ENCODE measurements around the gene CSH1. TPM values are rescaled to one million over a fixed set of nuclear protein-coding genes. Genes with fewer than 3 reads are reported as not detected.
"Not testable (repeated sequence)": the region's sequence is repeated elsewhere in the genome, so short reads cannot be mapped to it uniquely, and the experiment has no call there.

Gene CSH1
- total and polyA plus RNA-seq, 4 donors = not detected

DNA sequence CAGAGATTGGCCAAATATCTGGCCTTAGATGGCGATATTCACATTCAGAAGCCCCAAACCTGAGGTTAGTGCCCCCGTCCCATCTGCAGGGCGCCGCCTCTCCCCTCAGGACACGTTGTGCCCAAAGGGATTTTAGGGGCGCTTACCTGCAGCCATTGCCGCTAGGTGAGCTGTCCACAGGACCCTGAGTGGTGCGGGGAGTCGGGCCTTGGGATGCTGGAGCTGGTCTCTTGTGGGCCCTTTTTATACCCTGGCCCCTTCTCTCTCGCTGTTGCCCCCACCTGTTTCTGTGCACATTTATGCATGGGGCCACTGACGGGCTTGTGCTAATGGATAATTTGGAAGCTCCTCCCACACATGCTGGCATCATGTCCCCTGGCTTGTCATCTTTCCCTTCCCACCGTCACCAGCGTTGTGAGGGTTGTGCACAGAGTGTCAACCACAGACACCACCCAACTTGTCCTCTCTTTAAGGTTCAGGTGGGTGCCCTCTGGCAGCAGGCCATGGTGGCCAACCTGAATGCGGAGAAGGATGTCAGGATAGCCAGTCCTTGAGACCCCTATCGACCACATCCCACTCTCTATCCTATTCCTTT, 14.8 kb upstream of the CSH1 start, which contains the start of gene CSHL1:
TSS of gene CSHL1 (minus strand) at position 218 of the 595 bp plus-strand sequence. CDS start at position 156, 62 bp downstream.
- Histone ChIP-seq H3K36me3 (ENCODE audit: control insufficient read depth in 4 of 4, insufficient read depth in 4 of 4, low read length in 4 of 4) (no peaks in the 10 kb centered on the region), H3K27me3 (ENCODE audit: control insufficient read depth in 3 of 3, insufficient read depth in 3 of 3, low read length in 2 of 3) (peaks cover 0 to 4% (median 3%) of the 10 kb centered on the region in 3 donors), H3K9me3 (ENCODE audit: control insufficient read depth in 4 of 4, insufficient read depth in 3 of 4, low read length in 3 of 4) (no peaks in the 10 kb centered on the region), H3K9ac (ENCODE audit: insufficient read depth in 1 of 2, low read length in 2 of 2) (no peak within 1 kb of the TSS), H3K27ac (ENCODE audit: low read depth in 1 of 2, low read length in 1 of 2) (no peak within 1 kb of the TSS), H3K4me1 (ENCODE audit: control insufficient read depth in 5 of 5, insufficient read depth in 5 of 5, low read length in 5 of 5) (no peaks in the 10 kb centered on the region), H3K4me3 (no peak within 1 kb of the TSS)
- ATAC-seq (ENCODE audit: insufficient read depth, low FRiP score) (no peak), DNase-seq (no peak)
- 76 to 87% methylated on average over 15 of the region's 15 CpGs for WGBS, 2 donors
- TF ChIP-seq, protein P1, sequence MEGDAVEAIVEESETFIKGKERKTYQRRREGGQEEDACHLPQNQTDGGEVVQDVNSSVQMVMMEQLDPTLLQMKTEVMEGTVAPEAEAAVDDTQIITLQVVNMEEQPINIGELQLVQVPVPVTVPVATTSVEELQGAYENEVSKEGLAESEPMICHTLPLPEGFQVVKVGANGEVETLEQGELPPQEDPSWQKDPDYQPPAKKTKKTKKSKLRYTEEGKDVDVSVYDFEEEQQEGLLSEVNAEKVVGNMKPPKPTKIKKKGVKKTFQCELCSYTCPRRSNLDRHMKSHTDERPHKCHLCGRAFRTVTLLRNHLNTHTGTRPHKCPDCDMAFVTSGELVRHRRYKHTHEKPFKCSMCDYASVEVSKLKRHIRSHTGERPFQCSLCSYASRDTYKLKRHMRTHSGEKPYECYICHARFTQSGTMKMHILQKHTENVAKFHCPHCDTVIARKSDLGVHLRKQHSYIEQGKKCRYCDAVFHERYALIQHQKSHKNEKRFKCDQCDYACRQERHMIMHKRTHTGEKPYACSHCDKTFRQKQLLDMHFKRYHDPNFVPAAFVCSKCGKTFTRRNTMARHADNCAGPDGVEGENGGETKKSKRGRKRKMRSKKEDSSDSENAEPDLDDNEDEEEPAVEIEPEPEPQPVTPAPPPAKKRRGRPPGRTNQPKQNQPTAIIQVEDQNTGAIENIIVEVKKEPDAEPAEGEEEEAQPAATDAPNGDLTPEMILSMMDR (IDR thresholded peaks at IDR 0.05; ENCODE audit: control extremely low read depth, extremely low read depth) = no peak

GRCh38 chr17:63910096-63910495, 13.7 kb upstream of the CSH1 start:
- 81 to 86% methylated on average over 14 of the region's 14 CpGs for WGBS, 2 donors
- H3K36me3 ChIP-seq (ENCODE audit: control insufficient read depth in 4 of 4, insufficient read depth in 4 of 4, low read length in 4 of 4) = no peaks in the 10 kb centered on the region

GRCh38 chr17:63909586-63909985, 13.2 kb upstream of the CSH1 start:
- DNase-seq; H3K36me3 ChIP-seq (ENCODE audit: control insufficient read depth in 4 of 4, insufficient read depth in 4 of 4, low read length in 4 of 4): not testable (repeated sequence)
- WGBS, 2 donors = 93 to 94% methylated on average over 10 of the region's 10 CpGs

More at GRCh38 chr17:63910096-63910495, 13.7 kb upstream of the CSH1 start:
- Histone ChIP-seq H3K27ac (ENCODE audit: low read depth in 1 of 2, low read length in 1 of 2) (no peak overlapping the region), H3K4me1 (ENCODE audit: control insufficient read depth in 5 of 5, insufficient read depth in 5 of 5, low read length in 5 of 5) (no peaks in the 10 kb centered on the region), H3K9ac (ENCODE audit: insufficient read depth in 1 of 2, low read length in 2 of 2) (no peak overlapping the region), H3K27me3 (ENCODE audit: control insufficient read depth in 3 of 3, insufficient read depth in 3 of 3, low read length in 2 of 3) (peaks cover 0 to 4% (median 3%) of the 10 kb centered on the region in 3 donors), H3K9me3 (ENCODE audit: control insufficient read depth in 4 of 4, insufficient read depth in 3 of 4, low read length in 3 of 4) (no peaks in the 10 kb centered on the region), H3K4me3 (no peak overlapping the region)
- no peak for DNase-seq
- TF ChIP-seq, protein P1 (IDR thresholded peaks at IDR 0.05; ENCODE audit: control extremely low read depth, extremely low read depth) = no peak
- ATAC-seq (ENCODE audit: insufficient read depth, low FRiP score) = no peak

DNA sequence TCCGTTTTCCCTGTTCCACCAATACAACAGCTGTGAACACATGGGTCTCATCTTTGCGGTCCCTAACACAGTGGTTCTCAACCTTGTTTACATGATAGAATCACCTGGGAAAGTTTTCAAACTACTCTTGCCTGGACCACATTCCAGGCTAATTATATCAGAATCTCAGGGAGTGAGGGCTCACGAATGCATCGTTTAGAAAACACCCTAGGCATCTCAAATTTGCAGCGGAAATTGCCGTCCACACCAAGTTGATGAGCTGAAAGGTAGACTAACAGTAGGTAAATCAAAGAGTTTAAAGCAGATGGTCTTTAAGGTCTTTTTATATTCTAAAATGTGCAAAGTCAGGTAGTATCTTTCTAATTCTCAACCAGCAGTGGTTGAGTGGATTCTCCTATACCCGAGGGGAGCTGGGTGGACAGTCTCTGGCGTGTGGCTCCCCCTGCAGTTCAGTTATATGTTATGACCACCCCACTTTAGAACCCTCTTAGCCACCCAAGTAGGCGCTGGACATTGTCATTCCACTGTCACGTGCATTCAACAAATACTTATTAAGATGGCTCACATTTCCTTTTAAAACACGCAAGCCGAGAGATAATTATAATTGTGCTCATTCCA, 10.9 kb upstream of the CSH1 start:
- H3K9me3 ChIP-seq (ENCODE audit: control insufficient read depth in 4 of 4, insufficient read depth in 3 of 4, low read length in 3 of 4); H3K36me3 ChIP-seq (ENCODE audit: control insufficient read depth in 4 of 4, insufficient read depth in 4 of 4, low read length in 4 of 4); ATAC-seq (ENCODE audit: insufficient read depth, low FRiP score); H3K4me3 ChIP-seq; H3K9ac ChIP-seq (ENCODE audit: insufficient read depth in 1 of 2, low read length in 2 of 2); H3K27ac ChIP-seq (ENCODE audit: low read depth in 1 of 2, low read length in 1 of 2); H3K27me3 ChIP-seq (ENCODE audit: control insufficient read depth in 3 of 3, insufficient read depth in 3 of 3, low read length in 2 of 3); H3K4me1 ChIP-seq (ENCODE audit: control insufficient read depth in 5 of 5, insufficient read depth in 5 of 5, low read length in 5 of 5): not testable (repeated sequence)
- 54 to 67% methylated on average over 10 to 11 of the region's 12 CpGs for WGBS, 2 donors
- peak in 1 of 3 donors; percentile 48 for DNase-seq

More at GRCh38 chr17:63909586-63909985, 13.2 kb upstream of the CSH1 start:
- ATAC-seq (ENCODE audit: insufficient read depth, low FRiP score); H3K27ac ChIP-seq (ENCODE audit: low read depth in 1 of 2, low read length in 1 of 2); H3K4me3 ChIP-seq; H3K4me1 ChIP-seq (ENCODE audit: control insufficient read depth in 5 of 5, insufficient read depth in 5 of 5, low read length in 5 of 5); H3K9ac ChIP-seq (ENCODE audit: insufficient read depth in 1 of 2, low read length in 2 of 2); H3K27me3 ChIP-seq (ENCODE audit: control insufficient read depth in 3 of 3, insufficient read depth in 3 of 3, low read length in 2 of 3); H3K9me3 ChIP-seq (ENCODE audit: control insufficient read depth in 4 of 4, insufficient read depth in 3 of 4, low read length in 3 of 4): not testable (repeated sequence)

GRCh38 chr17:63904796-63905195, 8.4 kb upstream of the CSH1 start:
- H3K9me3 ChIP-seq (ENCODE audit: control insufficient read depth in 4 of 4, insufficient read depth in 3 of 4, low read length in 3 of 4); DNase-seq; H3K4me1 ChIP-seq (ENCODE audit: control insufficient read depth in 5 of 5, insufficient read depth in 5 of 5, low read length in 5 of 5); ATAC-seq (ENCODE audit: insufficient read depth, low FRiP score); H3K27ac ChIP-seq (ENCODE audit: low read depth in 1 of 2, low read length in 1 of 2); H3K9ac ChIP-seq (ENCODE audit: insufficient read depth in 1 of 2, low read length in 2 of 2); H3K27me3 ChIP-seq (ENCODE audit: control insufficient read depth in 3 of 3, insufficient read depth in 3 of 3, low read length in 2 of 3); H3K4me3 ChIP-seq; H3K36me3 ChIP-seq (ENCODE audit: control insufficient read depth in 4 of 4, insufficient read depth in 4 of 4, low read length in 4 of 4): not testable (repeated sequence)
- 95% methylated on average over 8 of the region's 8 CpGs for WGBS, 2 donors

- not testable (repeated sequence) for H3K4me3 ChIP-seq; H3K27me3 ChIP-seq (ENCODE audit: control insufficient read depth in 3 of 3, insufficient read depth in 3 of 3, low read length in 2 of 3); H3K27ac ChIP-seq (ENCODE audit: low read depth in 1 of 2, low read length in 1 of 2); H3K4me1 ChIP-seq (ENCODE audit: control insufficient read depth in 5 of 5, insufficient read depth in 5 of 5, low read length in 5 of 5); DNase-seq; H3K9ac ChIP-seq (ENCODE audit: insufficient read depth in 1 of 2, low read length in 2 of 2); H3K36me3 ChIP-seq (ENCODE audit: control insufficient read depth in 4 of 4, insufficient read depth in 4 of 4, low read length in 4 of 4); H3K9me3 ChIP-seq (ENCODE audit: control insufficient read depth in 4 of 4, insufficient read depth in 3 of 4, low read length in 3 of 4)
- peak; percentile 69 for ATAC-seq (ENCODE audit: insufficient read depth, low FRiP score)
- 29 to 34% methylated on average over 5 of the region's 5 CpGs for WGBS, 2 donors
Measured at GRCh38 chr17:63903787-63904201, 7.4 kb upstream of the CSH1 start.

- not testable (repeated sequence) for DNase-seq; H3K27ac ChIP-seq (ENCODE audit: low read depth in 1 of 2, low read length in 1 of 2); ATAC-seq (ENCODE audit: insufficient read depth, low FRiP score); H3K4me1 ChIP-seq (ENCODE audit: control insufficient read depth in 5 of 5, insufficient read depth in 5 of 5, low read length in 5 of 5); H3K9ac ChIP-seq (ENCODE audit: insufficient read depth in 1 of 2, low read length in 2 of 2); H3K4me3 ChIP-seq; H3K9me3 ChIP-seq (ENCODE audit: control insufficient read depth in 4 of 4, insufficient read depth in 3 of 4, low read length in 3 of 4); H3K27me3 ChIP-seq (ENCODE audit: control insufficient read depth in 3 of 3, insufficient read depth in 3 of 3, low read length in 2 of 3); H3K36me3 ChIP-seq (ENCODE audit: control insufficient read depth in 4 of 4, insufficient read depth in 4 of 4, low read length in 4 of 4)
- WGBS, 2 donors = 91 to 92% methylated on average over 2 of the region's 2 CpGs
Measured at GRCh38 chr17:63901971-63902370, 5.6 kb upstream of the CSH1 start.
